ENCODE data around the gene ZNF185. TPM values are rescaled to one million over a fixed set of nuclear protein-coding genes. Genes with fewer than 3 reads are reported as not detected.

The ZNF185 gene
- total RNA-seq = 1 to 10 TPM in 1 of 6 experiments, under 1 TPM in 5; 0.61 to 1.7 (median 0.83) TPM
- long read RNA-seq = 0 reads

GRCh38 chrX:152897222-152898131, at the start of gene ZNF185:
ZNF185 (plus strand) TSS chrX:152898067; CDS start chrX:152914490, 16,423 bp downstream.
- H3K9me3 ChIP-seq = no peaks in the 10 kb centered on the region
- H3K36me3 ChIP-seq = no peaks in the 10 kb centered on the region
- TF ChIP-seq CTCF (IDR thresholded peaks at IDR 0.05) = no peak
- TF ChIP-seq POLR2A (IDR thresholded peaks at IDR 0.05) = no peak
- DNase-seq (peak in 1 of 3 donors; percentile 51), ATAC-seq (peak in 1 of 4 donors; percentile 22)
- no peak within 1 kb of the TSS for H3K27ac ChIP-seq
- WGBS (ENCODE audit: insufficient coverage, low coverage, low lambda C conversion rate, missing lambda C conversion rate) = 25% methylated on average over 7 of the region's 64 CpGs
- H3K4me3 ChIP-seq = no peak within 1 kb of the TSS
- no peaks in the 10 kb centered on the region for H3K4me1 ChIP-seq
- intact Hi-C loops (cut with DNase I) = no loop called here
- H3K27me3 ChIP-seq = no peaks in the 10 kb centered on the region

GRCh38 chrX:152850465-152850864, 47.4 kb upstream of the ZNF185 start:
- WGBS (ENCODE audit: insufficient coverage, low coverage, low lambda C conversion rate, missing lambda C conversion rate) = 57% methylated on average over 1 of the region's 2 CpGs
- no peak for DNase-seq
- no peak for ATAC-seq
- H3K4me3 ChIP-seq = no peak overlapping the region
- H3K27me3 ChIP-seq = no peaks in the 10 kb centered on the region
- no peaks in the 10 kb centered on the region for H3K4me1 ChIP-seq
- H3K27ac ChIP-seq = no peak overlapping the region
- intact Hi-C loops (cut with DNase I) = no loop called here
- no peaks in the 10 kb centered on the region for H3K9me3 ChIP-seq
- peaks cover 0 to 32% (median 0%) of the 10 kb centered on the region in 4 donors for H3K36me3 ChIP-seq
- TF ChIP-seq CTCF (IDR thresholded peaks at IDR 0.05) = no peak
- TF ChIP-seq POLR2A (IDR thresholded peaks at IDR 0.05) = no peak

- intact Hi-C loops (cut with DNase I) = no loop called here
- Histone ChIP-seq H3K4me1 (no peaks in the 10 kb centered on the region), H3K27ac (no peak overlapping the region), H3K36me3 (peaks cover 0 to 23% (median 0%) of the 10 kb centered on the region in 4 donors), H3K4me3 (no peak overlapping the region), H3K27me3 (no peaks in the 10 kb centered on the region), H3K9me3 (no peaks in the 10 kb centered on the region)
- ATAC-seq (no peak), DNase-seq (no peak)
- TF ChIP-seq POLR2A (IDR thresholded peaks at IDR 0.05) (no peak), CTCF (IDR thresholded peaks at IDR 0.05) (no peak)
- WGBS (ENCODE audit: insufficient coverage, low coverage, low lambda C conversion rate, missing lambda C conversion rate) = 75% methylated on average over 7 of the region's 7 CpGs
Observed at GRCh38 chrX:152853986-152854385, 43.9 kb upstream of the ZNF185 start.

GRCh38 chrX:152861116-152861515, 36.8 kb upstream of the ZNF185 start:
- Histone ChIP-seq H3K27ac (no peak overlapping the region), H3K4me1 (no peaks in the 10 kb centered on the region), H3K36me3 (peaks cover 0 to 37% (median 2%) of the 10 kb centered on the region in 4 donors), H3K4me3 (no peak overlapping the region), H3K9me3 (no peaks in the 10 kb centered on the region), H3K27me3 (no peaks in the 10 kb centered on the region)
- TF ChIP-seq CTCF (IDR thresholded peaks at IDR 0.05) = no peak
- TF ChIP-seq POLR2A (IDR thresholded peaks at IDR 0.05) = no peak
- 75% methylated on average over 3 of the region's 3 CpGs for WGBS (ENCODE audit: insufficient coverage, low coverage, low lambda C conversion rate, missing lambda C conversion rate)
- intact Hi-C loops (cut with DNase I) = no loop called here
- no peak for ATAC-seq
- DNase-seq = no peak
